DMS 273 (cell line): ENCODE results near the gene VPS18.

ENCODE experiments used
- DNase-seq: peaks from one replicate; lab custom pipeline; 2025; ENCODE audit not compliant: unreplicated experiment; lab: John Stamatoyannopoulos, UW

VPS18 gene

DNA sequence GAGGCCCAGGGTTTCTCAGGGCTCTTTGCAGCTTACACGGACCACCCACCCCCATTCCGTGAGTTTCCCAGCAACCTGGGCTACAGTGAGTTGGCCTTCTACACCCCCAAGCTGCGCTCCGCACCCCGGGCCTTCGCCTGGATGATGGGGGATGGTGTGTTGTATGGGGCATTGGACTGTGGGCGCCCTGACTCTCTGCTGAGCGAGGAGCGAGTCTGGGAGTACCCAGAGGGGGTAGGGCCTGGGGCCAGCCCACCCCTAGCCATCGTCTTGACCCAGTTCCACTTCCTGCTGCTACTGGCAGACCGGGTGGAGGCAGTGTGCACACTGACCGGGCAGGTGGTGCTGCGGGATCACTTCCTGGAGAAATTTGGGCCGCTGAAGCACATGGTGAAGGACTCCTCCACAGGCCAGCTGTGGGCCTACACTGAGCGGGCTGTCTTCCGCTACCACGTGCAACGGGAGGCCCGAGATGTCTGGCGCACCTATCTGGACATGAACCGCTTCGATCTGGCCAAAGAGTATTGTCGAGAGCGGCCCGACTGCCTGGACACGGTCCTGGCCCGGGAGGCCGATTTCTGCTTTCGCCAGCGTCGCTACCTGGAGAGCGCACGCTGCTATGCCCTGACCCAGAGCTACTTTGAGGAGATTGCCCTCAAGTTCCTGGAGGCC is 5.4 kb downstream of the VPS18 start:
- no peak for DNase-seq

DNA sequence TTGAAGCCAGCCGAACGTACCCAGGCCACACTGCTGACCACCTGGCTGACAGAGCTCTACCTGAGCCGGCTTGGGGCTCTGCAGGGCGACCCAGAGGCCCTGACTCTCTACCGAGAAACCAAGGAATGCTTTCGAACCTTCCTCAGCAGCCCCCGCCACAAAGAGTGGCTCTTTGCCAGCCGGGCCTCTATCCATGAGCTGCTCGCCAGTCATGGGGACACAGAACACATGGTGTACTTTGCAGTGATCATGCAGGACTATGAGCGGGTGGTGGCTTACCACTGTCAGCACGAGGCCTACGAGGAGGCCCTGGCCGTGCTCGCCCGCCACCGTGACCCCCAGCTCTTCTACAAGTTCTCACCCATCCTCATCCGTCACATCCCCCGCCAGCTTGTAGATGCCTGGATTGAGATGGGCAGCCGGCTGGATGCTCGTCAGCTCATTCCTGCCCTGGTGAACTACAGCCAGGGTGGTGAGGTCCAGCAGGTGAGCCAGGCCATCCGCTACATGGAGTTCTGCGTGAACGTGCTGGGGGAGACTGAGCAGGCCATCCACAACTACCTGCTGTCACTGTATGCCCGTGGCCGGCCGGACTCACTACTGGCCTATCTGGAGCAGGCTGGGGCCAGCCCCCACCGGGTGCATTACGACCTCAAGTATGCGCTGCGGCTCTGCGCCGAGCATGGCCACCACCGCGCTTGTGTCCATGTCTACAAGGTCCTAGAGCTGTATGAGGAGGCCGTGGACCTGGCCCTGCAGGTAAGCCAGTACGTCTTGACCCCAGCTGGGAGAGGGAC is 6.2 kb downstream of the VPS18 start:
- DNase-seq: no peak

DNA sequence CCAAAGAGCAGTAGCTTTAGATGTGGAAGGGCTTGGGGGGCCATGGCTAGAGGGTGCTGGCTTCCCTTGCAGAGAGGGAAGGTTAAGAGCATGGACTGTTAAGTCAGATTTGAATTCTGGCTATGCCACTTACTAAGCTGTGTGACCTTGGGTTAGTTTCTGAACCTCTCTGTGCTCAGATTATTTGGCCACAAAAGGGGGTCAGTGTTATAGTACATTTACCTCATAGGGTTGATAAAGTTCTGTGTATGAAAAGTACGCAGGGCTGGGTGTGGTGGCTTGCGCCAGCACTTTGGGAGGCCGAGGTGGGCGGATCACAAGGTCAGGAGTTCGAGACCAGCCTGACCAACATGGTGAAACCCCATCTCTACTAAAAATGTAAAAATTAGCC is 6.8 kb downstream of the VPS18 start:
- no peak for DNase-seq

DNA sequence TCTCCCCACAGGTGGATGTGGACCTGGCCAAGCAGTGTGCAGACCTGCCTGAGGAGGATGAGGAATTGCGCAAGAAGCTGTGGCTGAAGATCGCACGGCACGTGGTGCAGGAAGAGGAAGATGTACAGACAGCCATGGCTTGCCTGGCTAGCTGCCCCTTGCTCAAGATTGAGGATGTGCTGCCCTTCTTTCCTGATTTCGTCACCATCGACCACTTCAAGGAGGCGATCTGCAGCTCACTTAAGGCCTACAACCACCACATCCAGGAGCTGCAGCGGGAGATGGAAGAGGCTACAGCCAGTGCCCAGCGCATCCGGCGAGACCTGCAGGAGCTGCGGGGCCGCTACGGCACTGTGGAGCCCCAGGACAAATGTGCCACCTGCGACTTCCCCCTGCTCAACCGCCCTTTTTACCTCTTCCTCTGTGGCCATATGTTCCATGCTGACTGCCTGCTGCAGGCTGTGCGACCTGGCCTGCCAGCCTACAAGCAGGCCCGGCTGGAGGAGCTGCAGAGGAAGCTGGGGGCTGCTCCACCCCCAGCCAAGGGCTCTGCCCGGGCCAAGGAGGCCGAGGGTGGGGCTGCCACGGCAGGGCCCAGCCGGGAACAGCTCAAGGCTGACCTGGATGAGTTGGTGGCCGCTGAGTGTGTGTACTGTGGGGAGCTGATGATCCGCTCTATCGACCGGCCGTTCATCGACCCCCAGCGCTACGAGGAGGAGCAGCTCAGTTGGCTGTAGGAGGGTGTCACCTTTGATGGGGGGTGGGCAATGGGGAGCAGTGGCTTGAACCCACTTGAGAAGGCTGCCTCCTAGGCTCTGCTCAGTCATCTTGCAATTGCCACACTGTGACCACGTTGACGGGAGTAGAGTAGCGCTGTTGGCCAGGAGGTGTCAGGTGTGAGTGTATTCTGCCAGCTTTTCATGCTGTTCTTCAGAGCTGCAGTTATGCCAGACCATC is 8.6 kb downstream of the VPS18 start:
- no peak for DNase-seq

DNA sequence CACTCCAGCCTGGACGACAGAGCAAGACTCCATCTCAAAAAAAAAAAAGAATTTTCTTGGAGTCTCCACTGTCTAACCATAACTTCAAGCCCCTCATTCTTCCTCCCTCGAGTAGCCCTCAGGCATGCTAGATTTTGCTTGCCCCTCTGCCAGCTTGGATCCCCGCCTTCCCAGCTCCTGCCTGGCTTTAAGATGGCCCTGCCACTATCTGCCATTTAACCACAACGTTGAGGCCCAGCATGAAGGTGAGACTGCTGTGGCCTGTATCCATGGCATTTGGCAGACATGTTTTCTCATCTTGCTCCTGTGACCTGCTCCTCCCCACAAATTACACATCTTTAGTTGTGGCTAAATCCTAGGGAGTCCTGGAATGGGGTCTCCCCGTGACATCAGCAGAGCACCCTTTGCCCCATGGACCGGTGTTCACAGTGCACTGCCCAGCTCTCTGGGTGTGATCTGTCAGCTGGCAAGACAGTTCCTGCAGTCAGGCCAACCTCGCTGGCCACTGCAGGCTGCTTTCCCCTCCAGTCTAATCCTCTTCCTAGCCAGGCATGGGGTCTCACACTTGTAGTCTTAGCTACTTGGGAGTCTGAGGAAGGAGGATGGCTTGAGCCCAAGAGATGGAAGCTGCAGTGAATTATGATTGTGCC is 10.4 kb downstream of the VPS18 start:
- no peak for DNase-seq

DNA sequence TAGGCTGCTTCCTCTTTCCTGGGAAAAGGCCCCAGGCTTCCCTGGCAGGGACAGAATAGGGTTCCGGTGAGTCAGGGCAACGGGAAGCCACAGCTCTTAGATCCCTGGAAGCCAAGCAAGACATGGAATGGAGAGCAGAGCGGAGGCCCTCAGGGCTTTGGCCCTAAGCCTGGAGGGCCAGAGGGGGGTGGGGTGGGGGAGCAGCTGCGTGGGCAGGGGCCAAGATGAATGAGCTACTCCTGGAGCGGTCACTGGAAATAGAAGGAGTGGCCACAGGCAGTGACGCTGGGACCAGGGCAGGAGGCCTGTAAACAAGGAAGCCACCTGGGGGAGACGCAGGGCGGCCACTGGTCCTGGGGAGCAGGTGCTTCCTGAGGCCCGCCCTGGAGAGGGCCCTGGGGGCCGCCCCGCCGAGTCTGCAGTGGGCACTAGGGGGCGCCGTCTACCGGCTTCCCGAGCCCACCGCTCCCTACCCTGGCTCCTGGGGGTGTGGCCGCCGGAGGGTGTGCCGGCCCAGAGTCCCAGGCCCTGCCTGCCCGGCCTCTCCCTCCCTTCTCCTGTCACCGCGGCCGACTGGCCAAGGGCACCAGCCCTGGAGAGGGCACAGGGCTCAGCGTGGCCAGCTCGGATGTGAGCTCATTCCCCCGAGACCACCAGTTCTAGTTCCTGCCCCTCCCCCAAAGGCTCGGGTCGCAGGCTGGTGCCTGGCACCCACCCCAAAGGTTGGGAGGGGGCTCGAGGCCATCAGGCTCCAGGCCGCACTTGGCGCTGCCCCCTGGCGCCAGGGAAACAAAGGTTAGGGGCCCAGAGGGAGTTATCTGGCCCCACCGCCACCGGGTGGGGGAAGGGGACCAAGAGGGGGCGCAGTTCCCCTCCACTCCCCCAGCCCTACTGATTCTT is 12.1 kb downstream of the VPS18 start:
- peak; percentile 89 for DNase-seq

DNA sequence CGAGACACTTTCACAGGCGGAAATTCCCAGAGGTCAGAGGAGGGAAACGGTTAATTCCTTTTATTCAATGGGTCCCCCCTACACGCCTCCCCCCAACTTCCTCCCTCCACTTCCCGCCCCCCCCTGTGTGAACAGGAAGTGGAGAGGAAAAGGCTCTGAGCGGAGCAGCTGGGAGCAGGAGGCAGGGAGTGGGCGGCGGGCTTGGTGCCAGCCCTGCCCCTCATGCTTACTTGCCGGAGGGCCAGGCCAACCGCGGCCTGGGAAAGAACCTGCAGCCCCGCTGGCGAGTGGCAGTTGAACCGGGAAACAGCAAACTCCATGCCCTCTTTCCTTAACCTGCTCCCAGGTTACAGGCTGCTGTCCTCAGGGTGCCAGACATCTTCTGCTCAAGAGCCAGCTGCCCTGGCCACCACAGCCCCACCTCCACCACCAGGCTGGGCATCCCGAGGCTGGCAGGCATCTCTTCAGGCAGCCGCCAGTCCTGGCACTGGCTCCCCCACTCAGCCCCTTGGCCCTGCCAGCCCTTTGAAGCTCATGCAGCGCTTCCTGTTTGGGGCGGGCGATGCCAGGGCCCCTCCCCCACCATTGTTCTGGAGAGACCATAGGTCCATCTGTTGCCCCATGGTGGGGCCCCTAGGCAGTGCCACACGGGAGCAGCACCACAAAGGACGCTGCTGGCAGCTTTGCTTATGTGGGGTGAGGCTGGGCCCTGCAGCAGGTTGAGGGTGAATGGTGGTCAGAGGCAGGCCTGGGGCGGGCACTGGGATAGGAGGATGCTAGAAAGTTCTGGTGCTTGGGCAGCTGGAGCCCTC is 12.9 kb downstream of the VPS18 start:
- DNase-seq: peak; percentile 90

DNA sequence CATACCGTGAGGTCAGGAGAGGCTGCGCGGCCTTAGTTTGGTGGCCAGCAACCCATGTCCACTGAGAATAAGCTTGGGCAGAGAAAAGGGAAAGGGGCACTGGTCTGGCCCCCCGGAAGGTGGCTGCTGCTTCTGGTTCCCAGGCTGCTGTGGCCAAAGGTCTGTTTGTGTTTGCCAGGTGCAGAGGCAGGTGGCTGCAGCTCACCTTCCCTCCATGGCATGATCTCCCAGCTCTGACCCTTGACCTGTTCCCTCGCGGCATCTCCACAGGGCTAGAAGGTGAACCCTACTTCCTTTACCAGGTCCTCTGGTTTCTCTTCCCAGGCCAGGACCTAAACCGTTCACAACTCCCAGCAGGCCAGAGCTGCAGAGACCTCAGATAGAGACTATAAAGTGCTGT is 13.8 kb downstream of the VPS18 start:
- DNase-seq: no peak

DNA sequence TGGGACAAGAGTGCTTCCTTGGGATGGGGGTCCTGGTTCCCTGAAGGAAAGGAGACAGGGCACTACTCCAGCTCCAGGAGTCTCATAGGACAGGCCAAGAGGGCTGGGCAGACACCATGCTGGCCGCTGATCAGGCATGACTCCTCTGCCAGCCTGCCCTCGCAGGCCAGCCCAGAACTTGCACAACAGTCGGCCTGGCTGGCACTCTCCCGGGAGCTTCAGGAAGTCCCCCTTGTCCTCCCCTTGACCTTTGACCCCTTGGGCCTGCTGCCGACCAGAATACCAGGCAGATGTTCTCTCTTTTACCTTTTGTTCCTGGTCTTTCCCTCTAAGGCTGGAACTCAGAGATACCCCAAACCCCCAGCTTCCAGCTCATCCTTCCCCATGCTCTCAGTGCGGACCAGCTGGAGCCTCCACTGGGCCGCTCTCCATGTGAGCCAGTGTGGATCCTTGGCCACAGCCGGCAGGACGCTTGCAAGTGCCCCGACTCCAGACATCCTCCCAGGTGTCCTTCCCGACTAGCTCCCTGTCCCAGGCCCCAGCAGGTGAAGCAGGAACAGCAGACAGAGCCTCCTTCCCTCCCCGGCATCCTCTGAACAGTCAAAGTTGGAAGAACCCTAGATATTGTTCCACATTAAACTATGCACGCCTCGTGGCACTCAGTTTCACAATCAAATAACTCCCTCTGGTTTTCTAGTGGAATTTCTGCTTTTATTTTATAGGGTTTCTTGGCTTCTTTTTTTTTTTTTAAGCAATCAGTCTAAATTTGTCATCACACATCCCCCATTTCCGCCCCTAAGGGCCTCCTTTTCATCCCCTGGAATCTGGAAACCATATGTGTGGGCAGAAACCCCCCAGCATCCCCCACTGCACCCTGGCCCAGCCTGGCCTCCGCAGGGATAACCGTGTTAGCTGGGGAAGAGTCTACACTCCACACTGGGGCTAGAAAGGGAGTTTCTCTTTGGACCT is 15.7 kb downstream of the VPS18 start:
- DNase-seq: no peak

DNA sequence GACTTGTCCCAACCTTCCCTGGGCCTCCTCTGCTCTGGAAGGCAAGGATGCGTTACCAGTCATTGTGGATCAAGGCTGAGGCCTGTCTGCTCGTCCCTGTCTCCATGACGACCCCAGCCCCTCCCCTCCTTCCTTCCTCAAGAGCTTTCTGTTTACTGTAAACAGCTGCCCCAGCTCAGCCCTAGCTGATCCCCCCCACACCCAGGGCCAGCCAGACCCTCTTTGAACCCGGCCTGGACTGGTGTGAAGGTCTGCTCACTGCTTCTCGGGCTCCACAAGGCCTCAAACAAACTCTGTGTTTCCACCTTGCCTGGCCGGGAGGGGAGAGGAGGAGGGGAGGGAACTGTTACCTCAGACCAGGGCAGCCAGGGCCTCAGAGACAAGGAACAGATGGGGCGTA is 16.9 kb downstream of the VPS18 start:
- DNase-seq: peak; percentile 74

DNA sequence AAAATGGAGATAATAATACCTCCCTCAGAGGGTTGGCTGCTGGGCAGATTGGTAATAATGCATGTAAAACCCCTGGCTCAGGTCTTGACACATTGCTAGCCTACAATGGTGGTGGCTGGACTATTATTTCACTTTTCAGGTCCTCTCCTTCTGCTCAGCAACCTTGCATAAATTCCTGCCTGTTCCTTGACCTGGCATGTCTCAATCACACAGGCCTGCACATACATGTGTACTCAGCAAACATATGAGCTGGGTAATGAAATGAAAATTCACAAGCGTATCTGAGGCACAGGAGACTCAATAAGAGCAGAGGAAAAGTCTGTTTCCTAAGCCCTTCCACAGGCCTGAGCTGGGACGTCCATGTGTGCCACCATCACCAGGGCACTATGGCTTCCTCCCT is 17.4 kb downstream of the VPS18 start:
- no peak for DNase-seq

DNA sequence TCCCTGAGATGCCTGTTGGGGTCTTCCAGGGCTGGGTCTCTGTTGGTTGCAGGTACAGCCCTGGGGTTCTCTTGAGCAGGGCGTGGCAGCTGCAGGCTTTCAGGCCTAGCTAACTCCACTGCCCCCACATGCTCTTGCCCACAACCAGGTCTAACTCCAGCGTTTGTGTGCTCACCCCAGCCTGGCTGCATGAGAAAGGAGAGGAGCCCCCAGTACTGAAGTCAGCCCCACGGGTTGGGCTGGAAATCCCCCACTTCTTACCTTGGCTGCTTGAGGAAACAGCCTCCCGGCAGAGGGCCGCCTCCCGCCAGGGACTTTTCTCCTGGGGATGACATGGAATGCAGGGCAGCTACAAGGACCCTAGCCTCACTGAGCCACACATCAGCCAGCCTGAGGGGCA is 18.2 kb downstream of the VPS18 start:
- no peak for DNase-seq

DNA sequence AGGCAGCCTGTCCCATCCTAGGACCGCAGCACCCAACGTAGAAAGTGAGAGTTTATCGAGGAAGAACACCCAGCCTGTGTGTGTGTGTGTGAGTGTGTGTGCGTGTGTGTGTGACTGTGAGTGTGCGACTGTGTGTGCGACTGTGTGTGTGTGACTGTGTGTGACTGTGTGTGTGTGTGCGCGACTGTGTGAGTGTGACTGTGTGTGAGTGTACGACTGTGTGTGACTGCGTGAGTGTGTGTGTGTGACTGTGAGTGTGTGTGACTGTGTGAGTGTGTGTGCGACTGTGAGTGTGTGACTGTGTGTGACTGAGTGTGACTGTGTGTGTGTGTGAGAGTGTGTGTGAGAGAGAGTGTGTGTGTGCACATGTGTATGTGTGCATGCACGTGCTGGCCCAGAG is 19.8 kb downstream of the VPS18 start:
- no peak for DNase-seq

DNA sequence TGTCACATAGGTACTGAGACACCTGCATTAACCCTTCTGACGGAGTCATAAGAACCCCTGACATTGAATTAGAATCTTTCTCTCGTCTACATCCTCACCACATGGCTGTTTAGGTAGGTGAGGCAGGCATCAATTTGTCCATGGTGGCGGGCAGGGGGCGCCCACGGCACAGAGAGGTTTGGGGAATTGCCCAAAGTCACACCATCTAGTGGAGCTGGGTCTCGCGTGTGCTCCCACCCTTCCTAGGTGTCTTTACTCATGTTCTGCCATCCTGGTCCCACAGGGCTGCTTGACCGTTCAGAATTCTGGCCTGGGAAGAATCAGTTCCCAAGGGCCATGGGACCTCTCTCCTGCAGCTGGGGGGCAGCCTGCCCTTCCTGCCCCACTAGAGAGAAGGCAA is 20.2 kb downstream of the VPS18 start:
- DNase-seq: no peak

DNA sequence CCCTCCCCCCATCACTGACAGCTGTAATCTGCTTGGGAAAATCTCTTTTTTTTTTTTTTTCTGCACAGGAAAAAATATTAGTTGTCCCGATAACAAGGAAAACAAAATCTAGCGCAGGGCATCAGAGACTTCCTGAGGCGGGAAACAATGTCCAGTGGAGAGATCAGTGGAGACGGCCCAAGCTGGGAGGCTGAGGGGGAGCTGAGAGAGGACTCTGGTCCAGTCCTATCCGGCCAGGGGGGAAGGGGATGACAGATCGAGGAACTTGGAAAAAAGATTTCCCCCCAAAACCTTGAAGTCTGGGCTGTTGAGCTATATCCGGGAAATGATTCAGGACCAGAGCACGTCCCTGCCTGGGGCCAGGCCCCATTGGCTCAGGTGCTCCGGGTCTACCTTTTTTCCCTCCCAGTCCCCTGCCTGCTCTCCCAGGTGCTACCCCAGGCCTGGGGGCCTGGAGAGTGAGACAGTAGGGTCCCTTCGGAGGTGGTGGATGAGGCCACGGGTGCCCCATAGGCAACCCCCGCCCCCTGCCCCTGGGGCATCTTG is 20.9 kb downstream of the VPS18 start:
- no peak for DNase-seq

DNA sequence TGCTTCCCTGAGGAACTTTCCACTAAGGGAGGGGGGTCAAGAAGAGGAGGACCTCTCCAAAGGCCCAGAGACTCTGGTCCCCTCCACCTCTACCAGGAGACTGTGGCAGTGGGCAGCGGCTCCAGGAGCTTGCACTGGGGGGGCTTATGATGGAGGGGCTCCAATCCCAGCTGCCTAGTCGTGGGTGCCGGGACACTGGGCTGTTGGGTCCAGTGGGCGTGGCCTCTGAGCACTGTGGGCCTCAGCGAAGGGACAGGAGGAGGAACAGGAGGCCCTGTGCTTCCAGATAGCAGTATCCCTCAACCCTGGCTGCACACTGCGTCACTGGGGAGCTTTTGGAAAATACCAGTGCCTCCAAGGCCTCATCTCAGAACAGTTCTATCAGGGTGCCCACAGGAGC is 21.4 kb downstream of the VPS18 start:
- DNase-seq: no peak

DNA sequence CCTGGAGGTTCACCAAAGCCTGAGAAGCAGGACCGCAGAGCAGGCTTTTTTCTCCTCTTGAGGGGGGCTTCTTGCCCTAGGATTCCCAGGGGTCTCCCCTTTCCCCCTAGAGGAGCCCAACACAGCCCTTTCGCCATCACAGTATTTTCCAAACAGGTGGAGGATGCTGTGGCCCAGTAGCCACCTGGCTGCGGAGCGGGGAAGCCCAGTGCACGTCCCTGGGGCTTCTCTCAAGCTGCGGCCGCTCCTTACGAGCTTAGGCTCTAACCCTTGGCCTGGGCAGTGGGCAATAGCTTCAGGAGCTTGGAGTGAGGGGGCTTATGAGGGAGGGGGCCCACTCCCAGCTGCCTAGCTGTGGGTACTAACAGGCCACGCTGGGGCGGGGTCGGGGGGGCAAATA is 23.3 kb downstream of the VPS18 start:
- DNase-seq: no peak
